Measurements from ENCODE around the gene DCBLD1. TPM values are rescaled to one million over a fixed set of nuclear protein-coding genes. Genes with fewer than 3 reads are reported as not detected.

DCBLD1 gene
- total and polyA plus RNA-seq, 2 of the 13 experiments (the other 11 are each of a cell fraction or from before 2014, with no cell fraction given): 23.2 to 41.5 TPM

DNA sequence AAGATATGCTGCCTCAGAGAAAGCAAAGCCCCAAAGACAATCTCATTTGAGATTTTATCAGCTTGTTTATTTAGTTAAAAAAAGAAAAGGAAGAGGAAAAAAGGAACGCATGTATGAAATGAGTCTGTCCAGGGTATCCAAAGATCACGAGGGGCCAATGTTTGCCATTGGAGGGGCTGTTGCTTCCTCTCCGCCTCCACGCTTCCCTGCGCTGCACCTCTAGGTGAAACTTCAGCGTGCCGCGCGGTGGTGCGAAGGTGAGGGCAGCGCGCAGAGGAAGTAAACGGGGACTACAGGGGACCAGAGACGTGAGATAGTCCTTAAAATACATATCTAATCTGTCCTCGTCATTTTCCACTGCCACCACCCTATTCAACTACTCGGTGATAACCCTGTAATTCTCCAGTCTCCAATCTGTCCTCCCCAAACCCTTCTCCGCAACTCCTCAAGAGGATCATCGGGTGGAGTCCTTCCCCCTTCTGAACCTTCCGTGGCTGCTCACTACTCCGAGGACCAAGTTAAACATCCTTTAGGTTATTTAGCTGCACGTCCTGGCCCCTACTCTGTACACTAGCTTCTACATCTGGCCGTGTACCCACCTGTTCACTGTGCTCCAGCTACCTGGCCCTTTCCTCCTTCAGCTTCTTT, 1.1 kb upstream of the DCBLD1 start (continued):
- TF ChIP-seq, protein P1, sequence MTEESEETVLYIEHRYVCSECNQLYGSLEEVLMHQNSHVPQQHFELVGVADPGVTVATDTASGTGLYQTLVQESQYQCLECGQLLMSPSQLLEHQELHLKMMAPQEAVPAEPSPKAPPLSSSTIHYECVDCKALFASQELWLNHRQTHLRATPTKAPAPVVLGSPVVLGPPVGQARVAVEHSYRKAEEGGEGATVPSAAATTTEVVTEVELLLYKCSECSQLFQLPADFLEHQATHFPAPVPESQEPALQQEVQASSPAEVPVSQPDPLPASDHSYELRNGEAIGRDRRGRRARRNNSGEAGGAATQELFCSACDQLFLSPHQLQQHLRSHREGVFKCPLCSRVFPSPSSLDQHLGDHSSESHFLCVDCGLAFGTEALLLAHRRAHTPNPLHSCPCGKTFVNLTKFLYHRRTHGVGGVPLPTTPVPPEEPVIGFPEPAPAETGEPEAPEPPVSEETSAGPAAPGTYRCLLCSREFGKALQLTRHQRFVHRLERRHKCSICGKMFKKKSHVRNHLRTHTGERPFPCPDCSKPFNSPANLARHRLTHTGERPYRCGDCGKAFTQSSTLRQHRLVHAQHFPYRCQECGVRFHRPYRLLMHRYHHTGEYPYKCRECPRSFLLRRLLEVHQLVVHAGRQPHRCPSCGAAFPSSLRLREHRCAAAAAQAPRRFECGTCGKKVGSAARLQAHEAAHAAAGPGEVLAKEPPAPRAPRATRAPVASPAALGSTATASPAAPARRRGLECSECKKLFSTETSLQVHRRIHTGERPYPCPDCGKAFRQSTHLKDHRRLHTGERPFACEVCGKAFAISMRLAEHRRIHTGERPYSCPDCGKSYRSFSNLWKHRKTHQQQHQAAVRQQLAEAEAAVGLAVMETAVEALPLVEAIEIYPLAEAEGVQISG (CRISPR knock-in tag; IDR thresholded peaks at IDR 0.05): peak; percentile 74
- TF ChIP-seq, protein P2, sequence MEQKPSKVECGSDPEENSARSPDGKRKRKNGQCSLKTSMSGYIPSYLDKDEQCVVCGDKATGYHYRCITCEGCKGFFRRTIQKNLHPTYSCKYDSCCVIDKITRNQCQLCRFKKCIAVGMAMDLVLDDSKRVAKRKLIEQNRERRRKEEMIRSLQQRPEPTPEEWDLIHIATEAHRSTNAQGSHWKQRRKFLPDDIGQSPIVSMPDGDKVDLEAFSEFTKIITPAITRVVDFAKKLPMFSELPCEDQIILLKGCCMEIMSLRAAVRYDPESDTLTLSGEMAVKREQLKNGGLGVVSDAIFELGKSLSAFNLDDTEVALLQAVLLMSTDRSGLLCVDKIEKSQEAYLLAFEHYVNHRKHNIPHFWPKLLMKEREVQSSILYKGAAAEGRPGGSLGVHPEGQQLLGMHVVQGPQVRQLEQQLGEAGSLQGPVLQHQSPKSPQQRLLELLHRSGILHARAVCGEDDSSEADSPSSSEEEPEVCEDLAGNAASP (CRISPR knock-in tag; IDR thresholded peaks at IDR 0.05; ENCODE audit: borderline replicate concordance): 0 out of 2 replicates have a peak, but pooled peaks have one; percentile 42
- TF ChIP-seq, protein P3, sequence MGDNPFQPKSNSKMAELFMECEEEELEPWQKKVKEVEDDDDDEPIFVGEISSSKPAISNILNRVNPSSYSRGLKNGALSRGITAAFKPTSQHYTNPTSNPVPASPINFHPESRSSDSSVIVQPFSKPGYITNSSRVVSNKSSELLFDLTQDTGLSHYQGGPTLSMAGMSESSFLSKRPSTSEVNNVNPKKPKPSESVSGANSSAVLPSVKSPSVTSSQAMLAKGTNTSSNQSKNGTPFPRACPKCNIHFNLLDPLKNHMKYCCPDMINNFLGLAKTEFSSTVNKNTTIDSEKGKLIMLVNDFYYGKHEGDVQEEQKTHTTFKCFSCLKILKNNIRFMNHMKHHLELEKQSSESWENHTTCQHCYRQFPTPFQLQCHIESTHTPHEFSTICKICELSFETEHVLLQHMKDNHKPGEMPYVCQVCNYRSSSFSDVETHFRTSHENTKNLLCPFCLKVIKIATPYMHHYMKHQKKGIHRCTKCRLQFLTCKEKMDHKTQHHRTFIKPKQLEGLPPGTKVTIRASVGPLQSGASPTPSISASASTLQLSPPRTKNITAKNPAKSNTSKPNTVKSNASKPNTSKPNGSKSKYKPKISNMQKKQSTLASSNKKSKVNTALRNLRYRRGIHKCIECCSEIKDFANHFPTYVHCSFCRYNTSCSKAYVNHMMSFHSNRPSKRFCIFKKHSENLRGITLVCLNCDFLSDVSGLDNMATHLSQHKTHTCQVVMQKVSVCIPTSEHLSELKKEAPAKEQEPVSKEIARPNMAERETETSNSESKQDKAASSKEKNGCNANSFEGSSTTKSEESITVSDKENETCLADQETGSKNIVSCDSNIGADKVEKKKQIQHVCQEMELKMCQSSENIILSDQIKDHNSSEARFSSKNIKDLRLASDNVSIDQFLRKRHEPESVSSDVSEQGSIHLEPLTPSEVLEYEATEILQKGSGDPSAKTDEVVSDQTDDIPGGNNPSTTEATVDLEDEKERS (CRISPR knock-in tag; IDR thresholded peaks at IDR 0.05): peak; percentile 60; the same call in 1 of the 2 replicates
- TF ChIP-seq ZNF251 (CRISPR knock-in tag; IDR thresholded peaks at IDR 0.05) (0 out of 2 replicates have a peak, but pooled peaks have one; percentile 42), ZNF232 (CRISPR knock-in tag; IDR thresholded peaks at IDR 0.05; ENCODE audit: borderline replicate concordance) (0 out of 2 replicates have a peak, but pooled peaks have one; percentile 78), ZNF256 (CRISPR knock-in tag; conservative IDR thresholded peaks at IDR 0.05) (peak; percentile 79; the same call in 1 of the 2 replicates), ZBTB38 (CRISPR knock-in tag; IDR thresholded peaks at IDR 0.05) (peak; percentile 71; the same call in 1 of the 2 replicates), ZNF350 (CRISPR knock-in tag; IDR thresholded peaks at IDR 0.05; ENCODE audit: borderline replicate concordance, low read depth) (peak; percentile 54; the same call in 1 of the 2 replicates), CCDC6 (CRISPR knock-in tag; IDR thresholded peaks at IDR 0.05) (no peak; the same call in 1 of the 2 replicates)
- TF ChIP-seq, protein P4, sequence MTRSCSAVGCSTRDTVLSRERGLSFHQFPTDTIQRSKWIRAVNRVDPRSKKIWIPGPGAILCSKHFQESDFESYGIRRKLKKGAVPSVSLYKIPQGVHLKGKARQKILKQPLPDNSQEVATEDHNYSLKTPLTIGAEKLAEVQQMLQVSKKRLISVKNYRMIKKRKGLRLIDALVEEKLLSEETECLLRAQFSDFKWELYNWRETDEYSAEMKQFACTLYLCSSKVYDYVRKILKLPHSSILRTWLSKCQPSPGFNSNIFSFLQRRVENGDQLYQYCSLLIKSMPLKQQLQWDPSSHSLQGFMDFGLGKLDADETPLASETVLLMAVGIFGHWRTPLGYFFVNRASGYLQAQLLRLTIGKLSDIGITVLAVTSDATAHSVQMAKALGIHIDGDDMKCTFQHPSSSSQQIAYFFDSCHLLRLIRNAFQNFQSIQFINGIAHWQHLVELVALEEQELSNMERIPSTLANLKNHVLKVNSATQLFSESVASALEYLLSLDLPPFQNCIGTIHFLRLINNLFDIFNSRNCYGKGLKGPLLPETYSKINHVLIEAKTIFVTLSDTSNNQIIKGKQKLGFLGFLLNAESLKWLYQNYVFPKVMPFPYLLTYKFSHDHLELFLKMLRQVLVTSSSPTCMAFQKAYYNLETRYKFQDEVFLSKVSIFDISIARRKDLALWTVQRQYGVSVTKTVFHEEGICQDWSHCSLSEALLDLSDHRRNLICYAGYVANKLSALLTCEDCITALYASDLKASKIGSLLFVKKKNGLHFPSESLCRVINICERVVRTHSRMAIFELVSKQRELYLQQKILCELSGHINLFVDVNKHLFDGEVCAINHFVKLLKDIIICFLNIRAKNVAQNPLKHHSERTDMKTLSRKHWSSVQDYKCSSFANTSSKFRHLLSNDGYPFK (CRISPR knock-in tag; IDR thresholded peaks at IDR 0.05; ENCODE audit: borderline replicate concordance): no peak
- TF ChIP-seq, protein P5, sequence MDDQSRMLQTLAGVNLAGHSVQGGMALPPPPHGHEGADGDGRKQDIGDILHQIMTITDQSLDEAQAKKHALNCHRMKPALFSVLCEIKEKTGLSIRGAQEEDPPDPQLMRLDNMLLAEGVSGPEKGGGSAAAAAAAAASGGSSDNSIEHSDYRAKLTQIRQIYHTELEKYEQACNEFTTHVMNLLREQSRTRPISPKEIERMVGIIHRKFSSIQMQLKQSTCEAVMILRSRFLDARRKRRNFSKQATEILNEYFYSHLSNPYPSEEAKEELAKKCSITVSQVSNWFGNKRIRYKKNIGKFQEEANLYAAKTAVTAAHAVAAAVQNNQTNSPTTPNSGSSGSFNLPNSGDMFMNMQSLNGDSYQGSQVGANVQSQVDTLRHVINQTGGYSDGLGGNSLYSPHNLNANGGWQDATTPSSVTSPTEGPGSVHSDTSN (CRISPR knock-in tag; IDR thresholded peaks at IDR 0.05; ENCODE audit: borderline replicate concordance): no peak; the same call in 1 of the 2 replicates
- TF ChIP-seq, protein P6, sequence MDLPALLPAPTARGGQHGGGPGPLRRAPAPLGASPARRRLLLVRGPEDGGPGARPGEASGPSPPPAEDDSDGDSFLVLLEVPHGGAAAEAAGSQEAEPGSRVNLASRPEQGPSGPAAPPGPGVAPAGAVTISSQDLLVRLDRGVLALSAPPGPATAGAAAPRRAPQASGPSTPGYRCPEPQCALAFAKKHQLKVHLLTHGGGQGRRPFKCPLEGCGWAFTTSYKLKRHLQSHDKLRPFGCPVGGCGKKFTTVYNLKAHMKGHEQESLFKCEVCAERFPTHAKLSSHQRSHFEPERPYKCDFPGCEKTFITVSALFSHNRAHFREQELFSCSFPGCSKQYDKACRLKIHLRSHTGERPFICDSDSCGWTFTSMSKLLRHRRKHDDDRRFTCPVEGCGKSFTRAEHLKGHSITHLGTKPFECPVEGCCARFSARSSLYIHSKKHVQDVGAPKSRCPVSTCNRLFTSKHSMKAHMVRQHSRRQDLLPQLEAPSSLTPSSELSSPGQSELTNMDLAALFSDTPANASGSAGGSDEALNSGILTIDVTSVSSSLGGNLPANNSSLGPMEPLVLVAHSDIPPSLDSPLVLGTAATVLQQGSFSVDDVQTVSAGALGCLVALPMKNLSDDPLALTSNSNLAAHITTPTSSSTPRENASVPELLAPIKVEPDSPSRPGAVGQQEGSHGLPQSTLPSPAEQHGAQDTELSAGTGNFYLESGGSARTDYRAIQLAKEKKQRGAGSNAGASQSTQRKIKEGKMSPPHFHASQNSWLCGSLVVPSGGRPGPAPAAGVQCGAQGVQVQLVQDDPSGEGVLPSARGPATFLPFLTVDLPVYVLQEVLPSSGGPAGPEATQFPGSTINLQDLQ (CRISPR knock-in tag; IDR thresholded peaks at IDR 0.05): peak; percentile 78; the same call in 1 of the 2 replicates
